Adipocyte (in vitro differentiated cells): Measurements from ENCODE around the gene MFSD12.
A peak's percentile ranks its signal among the peaks of the same experiment; 100 is the strongest.
"Not testable (repeated sequence)": the region's sequence is repeated elsewhere in the genome, so short reads cannot be mapped to it uniquely, and the experiment has no call there.

Source experiments
- DNase-seq: peaks from one replicate; pipeline ENCODE4 v3.0.0-alpha.2; 2015; ENCODE audit warnings: low read depth
- H3K27me3 ChIP-seq: replicated peaks from 2 replicates; pipeline ENCODE4 v1.7.0; 2013; ENCODE audit warnings: mild to moderate bottlenecking, low read length, moderate library complexity; ENCODE audit not compliant: control insufficient read depth, insufficient read depth
- H3K36me3 ChIP-seq: 2 replicates; pipeline ENCODE4 v1.7.0; 2013; ENCODE audit warnings: low read length, mild to moderate bottlenecking, moderate library complexity; ENCODE audit not compliant: control insufficient read depth, insufficient read depth, severe bottlenecking
- H3K4me1 ChIP-seq: 2 replicates; pipeline ENCODE4 v1.7.0; 2013; ENCODE audit warnings: mild to moderate bottlenecking, low read length, moderate library complexity; ENCODE audit not compliant: control insufficient read depth, insufficient read depth
- H3K4me3 ChIP-seq: 2 replicates; pipeline ENCODE4 v1.7.0; 2013; ENCODE audit warnings: mild to moderate bottlenecking, low read length, moderate library complexity
- H3K9ac ChIP-seq: 2 replicates; pipeline ENCODE4 v1.7.0; 2013; ENCODE audit warnings: mild to moderate bottlenecking, low read length, moderate library complexity
- H3K9me3 ChIP-seq: 2 replicates; pipeline ENCODE4 v1.7.0; 2013; ENCODE audit warnings: mild to moderate bottlenecking, low read length, moderate library complexity; ENCODE audit not compliant: control insufficient read depth

MFSD12 gene

DNA sequence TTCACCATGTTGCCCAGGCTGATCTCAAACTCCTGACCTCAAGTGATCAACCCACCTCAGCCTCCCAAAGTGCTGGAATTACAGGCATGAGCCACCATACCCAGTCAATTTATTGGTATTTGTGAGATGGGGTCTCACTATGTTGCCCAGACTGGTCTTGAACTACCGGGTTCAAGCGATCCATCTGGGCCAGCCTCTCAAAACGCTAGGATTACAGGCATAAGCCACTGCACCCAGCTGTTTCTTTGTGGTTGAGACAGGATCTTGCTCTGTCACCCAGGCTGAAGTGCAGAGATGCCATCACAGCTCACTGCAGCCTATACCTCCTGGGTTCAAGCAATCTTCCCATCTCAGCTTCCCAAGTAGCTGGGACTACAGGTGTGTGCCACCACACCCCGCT, 24.4 kb upstream of the MFSD12 start:
- peaks cover 13% of the 10 kb centered on the region for H3K4me1 ChIP-seq
- DNase-seq, H3K9me3 ChIP-seq, H3K27me3 ChIP-seq, H3K4me3 ChIP-seq, H3K36me3 ChIP-seq, H3K9ac ChIP-seq: not testable (repeated sequence)

DNA sequence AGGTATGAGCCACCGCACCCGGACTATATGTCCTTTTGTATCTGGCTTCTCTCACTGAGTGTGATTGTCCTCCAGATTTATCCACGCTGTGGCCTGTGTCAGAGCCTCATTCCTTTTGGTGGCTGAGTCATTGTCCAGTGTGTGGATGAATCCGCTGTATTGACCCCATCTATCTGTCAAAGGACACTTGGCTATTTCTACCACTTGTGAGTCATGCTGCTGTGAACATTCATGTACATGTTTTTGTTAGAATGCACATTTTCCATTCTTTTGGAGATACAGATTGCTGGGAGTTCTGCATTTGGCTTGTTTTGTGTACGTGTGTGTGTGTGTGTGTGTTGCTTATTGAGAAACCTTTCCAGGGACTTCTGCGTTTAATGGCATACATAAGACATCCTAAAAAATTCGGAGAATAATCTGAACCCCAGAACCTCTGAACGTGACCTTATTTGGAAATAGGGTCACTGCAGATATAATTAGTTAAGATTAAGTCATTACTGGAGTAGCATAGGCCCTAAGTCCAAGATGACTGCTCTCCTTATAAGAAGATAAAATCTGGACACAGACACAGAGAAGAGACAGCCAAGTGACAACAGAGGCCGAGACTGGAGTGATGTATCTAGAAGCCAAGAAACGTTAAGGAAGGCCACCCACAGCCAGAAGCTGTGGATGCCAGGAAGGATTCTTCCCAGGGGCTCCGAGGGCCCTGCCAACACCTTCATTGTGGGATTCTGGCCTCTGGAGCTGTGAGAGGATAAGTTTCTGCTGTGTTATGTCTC, 23.0 kb upstream of the MFSD12 start:
- H3K9me3 ChIP-seq = no peaks in the 10 kb centered on the region
- no peaks in the 10 kb centered on the region for H3K27me3 ChIP-seq
- peak overlapping the region; percentile 51 for H3K4me3 ChIP-seq
- peak; percentile 85 for DNase-seq
- H3K36me3 ChIP-seq = peaks cover 1% of the 10 kb centered on the region
- H3K4me1 ChIP-seq = peaks cover 23% of the 10 kb centered on the region
- peak overlapping the region; percentile 70 for H3K9ac ChIP-seq

DNA sequence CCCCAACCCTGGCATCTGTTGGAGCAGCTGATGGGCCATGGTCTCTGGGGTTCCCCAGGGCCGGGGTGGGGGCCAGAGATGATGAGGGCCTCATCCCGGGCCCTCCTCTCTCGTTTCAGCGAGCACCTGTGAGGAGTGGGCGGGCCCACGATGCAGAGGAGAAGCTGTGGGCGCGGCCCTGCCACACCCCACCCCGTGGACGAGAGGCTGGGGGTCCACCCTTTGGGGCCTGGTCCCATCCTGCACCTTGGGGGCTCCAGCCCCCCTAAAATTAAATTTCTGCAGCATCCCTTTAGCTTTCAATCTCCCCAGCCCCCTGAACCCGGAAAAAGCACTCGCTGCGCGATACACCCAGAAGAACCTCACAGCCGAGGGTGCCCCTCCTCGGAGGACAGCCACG, 21.0 kb upstream of the MFSD12 start:
- no peaks in the 10 kb centered on the region for H3K27me3 ChIP-seq

DNA sequence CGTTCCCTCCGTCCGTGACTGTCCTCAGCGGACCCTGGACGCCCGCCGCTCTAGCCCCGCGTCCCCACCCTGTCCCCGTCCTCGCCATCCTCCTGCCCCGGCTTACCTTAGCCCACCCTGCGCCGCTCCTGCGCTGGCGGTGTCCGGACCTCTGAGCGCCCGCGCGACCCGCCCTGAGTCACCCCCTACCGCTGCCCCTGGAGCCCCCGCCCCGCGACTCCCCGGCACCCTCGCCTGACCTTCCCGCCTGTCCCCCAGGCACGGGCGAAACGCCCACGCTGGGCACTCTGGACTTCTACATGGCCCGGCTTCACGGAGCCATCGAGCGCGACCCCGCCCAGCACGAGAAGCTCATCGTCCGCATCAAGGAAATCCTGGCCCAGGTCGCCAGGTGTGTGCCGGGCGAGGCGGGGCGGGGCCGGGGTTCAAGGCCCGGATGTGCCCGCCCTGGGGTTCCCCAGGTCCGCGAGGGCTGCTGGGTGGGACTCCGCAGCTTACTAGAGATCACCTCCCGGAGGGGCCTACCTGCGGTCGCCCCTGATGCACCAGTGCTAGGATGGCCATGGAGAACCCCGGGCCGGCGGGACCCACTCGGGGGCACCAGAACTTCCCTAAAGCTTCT, 20.4 kb upstream of the MFSD12 start:
- Histone ChIP-seq H3K27me3 (no peaks in the 10 kb centered on the region), H3K4me3 (no peak overlapping the region)

More for the DNA sequence above, 21.0 kb upstream of the MFSD12 start:
- Histone ChIP-seq H3K4me1 (peaks cover 23% of the 10 kb centered on the region), H3K4me3 (no peak overlapping the region), H3K9ac (no peak overlapping the region), H3K9me3 (no peaks in the 10 kb centered on the region), H3K36me3 (peaks cover 5% of the 10 kb centered on the region)
- no peak for DNase-seq

DNA sequence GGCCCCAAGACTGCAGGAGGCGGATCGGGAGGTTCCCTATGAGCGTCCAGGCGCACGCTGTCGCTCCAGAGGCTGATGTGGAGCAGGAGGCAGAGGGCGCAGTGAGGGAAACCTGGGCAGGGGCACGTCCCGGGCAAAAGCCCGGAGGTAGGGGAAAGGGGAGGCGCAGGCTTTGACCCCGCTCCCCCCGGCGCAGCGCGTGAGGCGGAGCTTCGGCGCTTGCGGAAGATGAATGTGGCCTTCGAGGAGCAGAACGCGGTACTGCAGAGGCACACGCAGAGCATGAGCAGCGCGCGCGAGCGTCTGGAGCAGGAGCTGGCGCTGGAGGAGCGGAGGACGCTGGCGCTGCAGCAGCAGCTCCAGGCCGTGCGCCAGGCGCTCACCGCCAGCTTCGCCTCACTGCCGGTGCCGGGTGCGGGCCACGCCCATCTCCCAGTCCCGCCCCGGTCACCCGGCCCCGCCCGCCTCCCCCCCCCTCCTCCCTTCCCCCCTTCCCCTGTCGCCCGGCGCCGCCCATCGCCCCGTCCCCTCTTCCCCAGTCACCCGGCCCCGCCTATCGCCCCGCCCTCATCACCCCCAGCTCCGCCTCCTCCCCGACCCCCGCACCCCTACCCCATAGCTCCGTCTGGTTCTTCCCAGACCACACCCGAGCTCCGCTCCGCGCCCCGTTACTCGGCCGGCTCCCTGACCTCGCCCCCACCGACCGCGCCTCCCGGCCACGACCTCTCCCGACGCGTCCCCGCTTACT, 19.5 kb upstream of the MFSD12 start:
- Histone ChIP-seq H3K4me3 (peak overlapping the region; percentile 65), H3K9ac (peak overlapping the region; percentile 49), H3K27me3 (no peaks in the 10 kb centered on the region), H3K36me3 (peaks cover 5% of the 10 kb centered on the region), H3K4me1 (peaks cover 27% of the 10 kb centered on the region), H3K9me3 (no peaks in the 10 kb centered on the region)
- DNase-seq = no peak

More for the DNA sequence above, 20.4 kb upstream of the MFSD12 start:
- no peak overlapping the region for H3K9ac ChIP-seq
- peaks cover 23% of the 10 kb centered on the region for H3K4me1 ChIP-seq
- peaks cover 5% of the 10 kb centered on the region for H3K36me3 ChIP-seq
- no peaks in the 10 kb centered on the region for H3K9me3 ChIP-seq
- DNase-seq = no peak

DNA sequence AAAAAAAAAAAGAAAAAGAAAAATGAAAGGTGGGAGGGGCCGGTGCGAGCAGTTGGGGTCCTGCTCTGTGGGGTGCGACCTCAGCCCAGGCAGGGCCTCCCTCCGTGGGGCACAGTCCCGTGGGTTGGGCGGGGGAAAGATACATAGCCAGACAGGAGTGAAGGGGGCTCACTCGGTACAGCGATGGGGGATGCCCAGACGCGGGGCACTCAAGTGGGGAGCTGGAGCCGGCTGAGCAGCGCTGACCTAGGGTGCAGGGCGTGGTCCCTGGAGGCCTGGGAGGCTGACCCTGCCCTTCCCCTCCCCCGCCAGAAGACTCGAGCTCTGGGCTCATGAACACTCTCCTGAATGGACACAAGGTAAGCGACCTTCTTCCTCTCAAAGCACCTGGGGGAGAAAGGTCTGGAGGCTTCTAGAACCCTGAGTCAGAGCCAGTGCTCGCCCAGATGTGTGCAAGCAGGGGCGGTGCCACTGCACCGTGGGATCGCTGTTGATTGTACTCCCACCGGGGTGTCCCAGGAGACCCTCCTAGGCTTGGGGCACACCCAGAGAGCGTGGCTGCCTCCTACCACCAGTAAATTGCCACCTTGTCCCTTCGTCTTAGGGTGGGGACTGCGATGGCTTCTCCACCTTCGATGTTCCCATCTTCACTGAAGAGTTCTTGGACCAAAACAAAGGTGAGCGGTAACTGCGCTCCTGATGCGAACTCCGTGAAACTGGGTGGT, 18.7 kb upstream of the MFSD12 start:
- peak overlapping the region; percentile 49 for H3K9ac ChIP-seq
- H3K4me3 ChIP-seq = peak overlapping the region; percentile 65
- DNase-seq = no peak
- H3K9me3 ChIP-seq = no peaks in the 10 kb centered on the region
- peaks cover 27% of the 10 kb centered on the region for H3K4me1 ChIP-seq
- H3K27me3 ChIP-seq = no peaks in the 10 kb centered on the region
- H3K36me3 ChIP-seq = peaks cover 5% of the 10 kb centered on the region

DNA sequence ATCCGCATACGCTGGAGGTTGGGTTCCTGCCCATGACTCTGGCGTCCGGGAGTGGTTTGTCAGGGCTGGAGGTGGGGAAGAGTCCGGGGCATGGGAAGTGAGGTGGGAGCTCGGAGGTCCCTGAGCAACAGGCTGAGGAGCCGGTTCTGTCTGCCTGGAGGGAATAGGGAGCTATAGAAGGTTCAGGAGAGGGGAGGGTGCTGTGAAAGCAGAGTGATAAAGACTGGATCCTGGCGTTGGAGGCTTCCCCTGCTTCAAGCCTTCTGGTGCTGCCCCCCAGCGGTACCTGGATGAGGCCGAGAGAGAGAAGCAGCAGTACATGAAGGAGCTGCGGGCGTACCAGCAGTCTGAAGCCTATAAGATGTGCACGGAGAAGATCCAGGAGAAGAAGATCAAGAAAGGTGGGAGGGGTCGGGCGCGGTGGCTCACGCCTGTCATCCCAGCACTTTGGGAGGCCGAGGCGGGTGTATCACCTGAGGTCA, 17.9 kb upstream of the MFSD12 start:
- no peak overlapping the region for H3K9ac ChIP-seq
- no peak for DNase-seq
- H3K4me3 ChIP-seq = no peak overlapping the region
- no peaks in the 10 kb centered on the region for H3K27me3 ChIP-seq
- H3K36me3 ChIP-seq = peaks cover 5% of the 10 kb centered on the region
- peaks cover 22% of the 10 kb centered on the region for H3K4me1 ChIP-seq
- no peaks in the 10 kb centered on the region for H3K9me3 ChIP-seq

DNA sequence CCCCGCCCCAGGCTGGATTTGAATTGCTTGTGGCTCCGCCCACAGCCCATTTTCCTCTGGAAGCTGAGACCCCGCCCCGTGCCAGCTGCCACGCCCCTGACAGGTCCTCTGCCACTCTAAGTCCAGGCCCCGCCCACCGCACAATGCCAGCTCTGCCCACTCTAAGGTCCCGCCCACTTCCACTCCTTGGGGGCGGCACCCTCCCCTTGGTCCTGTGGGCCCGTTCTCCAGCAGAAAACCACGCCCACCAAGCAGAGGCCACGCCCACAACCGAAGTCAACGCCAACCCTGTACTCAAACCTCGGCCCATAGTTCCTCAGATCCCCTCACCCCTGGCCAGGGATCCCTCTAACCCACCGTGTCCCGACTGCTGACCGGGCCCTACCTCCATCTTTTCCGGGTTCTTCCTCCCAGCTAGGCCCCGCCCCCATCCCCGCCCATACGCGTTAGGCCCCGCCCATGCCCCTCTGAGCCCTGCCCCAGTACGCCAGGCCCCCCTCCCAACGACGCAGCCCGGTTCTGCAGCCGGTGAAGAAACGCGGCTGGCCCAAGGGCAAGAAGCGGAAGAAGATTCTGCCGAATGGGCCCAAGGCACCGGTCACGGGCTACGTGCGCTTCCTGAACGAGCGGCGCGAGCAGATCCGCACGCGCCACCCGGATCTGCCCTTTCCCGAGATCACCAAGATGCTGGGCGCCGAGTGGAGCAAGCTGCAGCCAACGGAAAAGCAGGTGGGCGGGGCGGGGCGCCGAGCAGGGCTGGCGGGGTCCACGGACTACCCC, 16.7 kb upstream of the MFSD12 start:
- peaks cover 14% of the 10 kb centered on the region for H3K4me1 ChIP-seq
- H3K4me3 ChIP-seq = peak overlapping the region; percentile 90
- no peak overlapping the region for H3K9ac ChIP-seq
- peak; percentile 97 for DNase-seq
- no peaks in the 10 kb centered on the region for H3K27me3 ChIP-seq
- H3K9me3 ChIP-seq = no peaks in the 10 kb centered on the region
- peaks cover 5% of the 10 kb centered on the region for H3K36me3 ChIP-seq

DNA sequence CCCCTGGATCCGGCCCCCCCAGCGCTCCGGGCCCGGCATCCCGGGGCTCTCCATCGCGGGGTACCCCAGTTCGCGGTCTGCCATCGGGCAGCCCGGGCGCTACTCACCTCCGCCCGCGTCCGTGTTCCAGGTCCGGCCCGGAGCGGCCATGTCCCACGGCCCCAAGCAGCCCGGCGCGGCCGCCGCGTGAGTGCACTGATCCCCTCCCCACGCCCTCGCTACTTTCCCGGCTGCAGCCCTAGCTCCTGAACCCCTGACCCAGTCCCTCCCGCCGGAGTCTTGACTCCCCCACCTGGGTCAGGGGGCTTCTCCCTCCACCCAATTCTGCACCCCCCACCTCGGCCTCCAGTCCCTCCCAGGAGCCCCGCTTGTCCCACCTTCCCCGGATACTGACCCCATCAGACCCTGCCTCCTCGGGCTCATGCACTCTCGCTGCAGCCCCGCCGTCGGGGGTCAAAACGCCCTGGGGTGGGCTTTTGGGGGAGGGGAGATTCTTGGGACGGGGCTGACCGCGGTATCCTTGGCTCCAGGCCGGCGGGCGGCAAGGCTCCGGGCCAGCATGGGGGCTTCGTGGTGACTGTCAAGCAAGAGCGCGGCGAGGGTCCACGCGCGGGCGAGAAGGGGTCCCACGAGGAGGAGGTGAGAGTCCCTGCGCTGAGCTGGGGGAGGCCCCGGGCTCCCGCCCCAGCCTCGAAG, 15.9 kb upstream of the MFSD12 start:
- peak; percentile 59 for DNase-seq
- H3K9me3 ChIP-seq = no peaks in the 10 kb centered on the region
- peak overlapping the region; percentile 91 for H3K9ac ChIP-seq
- H3K4me1 ChIP-seq = peaks cover 14% of the 10 kb centered on the region
- H3K27me3 ChIP-seq = no peaks in the 10 kb centered on the region
- peaks cover 5% of the 10 kb centered on the region for H3K36me3 ChIP-seq
- peak overlapping the region; percentile 90 for H3K4me3 ChIP-seq

DNA sequence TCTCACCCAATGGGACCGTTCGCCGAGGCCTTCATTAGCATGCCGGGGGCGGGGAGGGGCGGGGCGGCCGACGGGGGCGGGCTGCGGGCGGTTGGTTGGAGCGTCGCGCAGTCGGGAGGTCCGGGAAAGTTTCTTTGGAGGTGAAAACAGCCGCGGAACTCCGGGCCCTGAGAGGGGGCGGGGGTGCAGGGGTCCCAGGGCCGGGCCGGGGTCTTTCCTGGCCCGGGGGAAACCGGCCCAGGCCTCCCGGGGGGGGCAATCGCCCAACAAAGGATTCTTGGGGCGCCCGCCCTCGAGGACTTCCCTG, 15.4 kb upstream of the MFSD12 start, which contains the start of gene HMG20B:
HMG20B (plus strand) TSS at position 90 of the 307 bp plus-strand sequence. CDS start 366 bp downstream, outside the sequence.
- no peak for DNase-seq
- Histone ChIP-seq H3K9ac (peak within 1 kb of the TSS; percentile 92), H3K27me3 (no peaks in the 10 kb centered on the region), H3K4me1 (peaks cover 14% of the 10 kb centered on the region), H3K36me3 (peaks cover 5% of the 10 kb centered on the region), H3K9me3 (no peaks in the 10 kb centered on the region), H3K4me3 (peak within 1 kb of the TSS; percentile 95)
